Upper lobe of right lung (tissue), 1 donor: Measurements from ENCODE around the gene ADCY2. TPM values are rescaled to one million over a fixed set of nuclear protein-coding genes. Genes with fewer than 3 reads are reported as not detected.

Source experiments
- ATAC-seq: fragments of 200-7000 bp; cut with Tn5 transposase; one replicate; pipeline ENCODE4 v1.9.1; 2020; ENCODE audit warnings: mild to moderate bottlenecking, moderate library complexity
- DNase-seq: peaks from one replicate; pipeline ENCODE4 v3.0.0-alpha.2; 2020
- H3K27ac ChIP-seq: fragments of 200-600 bp; one replicate; pipeline ENCODE4 v1.8.0; 2022
- H3K27me3 ChIP-seq: fragments of 200-600 bp; one replicate; pipeline ENCODE4 v1.8.0; 2022; ENCODE audit warnings: mild to moderate bottlenecking
- H3K36me3 ChIP-seq: fragments of 200-600 bp; one replicate; pipeline ENCODE4 v1.8.0; 2022
- H3K4me1 ChIP-seq: fragments of 200-600 bp; one replicate; pipeline ENCODE4 v1.8.0; 2022
- H3K4me3 ChIP-seq: fragments of 200-600 bp; one replicate; pipeline ENCODE4 v1.8.0; 2022; ENCODE audit warnings: mild to moderate bottlenecking
- H3K9me3 ChIP-seq: fragments of 200-600 bp; one replicate; pipeline ENCODE4 v1.8.0; 2022
- intact Hi-C: fragments of 100-400 bp; cut with DNase I; formaldehyde crosslinking; loops from one replicate; pipeline ENCODE4 v1.11.0; 2022
- total RNA-seq: library from RNA; stranded (reverse); fragmentation: NEBNext Ultra II Directional; extraction: Animal tissue kit (Norgen Biotek cat#: 25700); gene quantifications from one replicate; pipeline ENCODE4 v1.2.1, GENCODE V29; 2021
- TF ChIP-seq, protein P1 (sequence below): fragments of 200-600 bp; IDR thresholded peaks from one replicate; pipeline ENCODE4 v1.8.0; 2022; ENCODE audit warnings: antibody characterized with exemption
- donor health status: DM: no; HTN: yes; CAD: no; lungs with severe emphysema.

The ADCY2 gene
- total RNA-seq, 1 donor from 2014 or later, result 0.17 TPM

DNA sequence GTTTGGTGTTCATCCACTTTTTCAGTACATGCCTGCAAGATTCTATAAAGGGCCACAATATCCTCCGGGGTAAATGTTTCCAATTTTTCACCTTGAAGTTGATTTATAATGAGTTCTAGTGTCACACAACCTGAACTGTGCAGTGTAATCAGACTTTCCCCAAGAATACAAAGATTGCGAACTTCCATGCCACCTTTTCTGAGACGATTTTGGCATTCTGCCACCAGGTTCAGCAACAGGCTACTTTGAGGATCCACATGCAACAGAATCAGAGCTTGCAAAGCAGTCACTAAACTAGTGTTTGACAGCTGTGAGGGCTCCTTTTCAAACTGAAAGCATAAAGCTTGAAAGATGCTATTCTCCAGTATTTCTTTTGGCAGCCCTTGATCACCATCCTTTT lies 471.3 kb downstream of the ADCY2 start:
- peaks cover 25% of the 10 kb centered on the region for H3K36me3 ChIP-seq
- ATAC-seq, result no peak
- no peak for DNase-seq
- TF ChIP-seq, protein P1, sequence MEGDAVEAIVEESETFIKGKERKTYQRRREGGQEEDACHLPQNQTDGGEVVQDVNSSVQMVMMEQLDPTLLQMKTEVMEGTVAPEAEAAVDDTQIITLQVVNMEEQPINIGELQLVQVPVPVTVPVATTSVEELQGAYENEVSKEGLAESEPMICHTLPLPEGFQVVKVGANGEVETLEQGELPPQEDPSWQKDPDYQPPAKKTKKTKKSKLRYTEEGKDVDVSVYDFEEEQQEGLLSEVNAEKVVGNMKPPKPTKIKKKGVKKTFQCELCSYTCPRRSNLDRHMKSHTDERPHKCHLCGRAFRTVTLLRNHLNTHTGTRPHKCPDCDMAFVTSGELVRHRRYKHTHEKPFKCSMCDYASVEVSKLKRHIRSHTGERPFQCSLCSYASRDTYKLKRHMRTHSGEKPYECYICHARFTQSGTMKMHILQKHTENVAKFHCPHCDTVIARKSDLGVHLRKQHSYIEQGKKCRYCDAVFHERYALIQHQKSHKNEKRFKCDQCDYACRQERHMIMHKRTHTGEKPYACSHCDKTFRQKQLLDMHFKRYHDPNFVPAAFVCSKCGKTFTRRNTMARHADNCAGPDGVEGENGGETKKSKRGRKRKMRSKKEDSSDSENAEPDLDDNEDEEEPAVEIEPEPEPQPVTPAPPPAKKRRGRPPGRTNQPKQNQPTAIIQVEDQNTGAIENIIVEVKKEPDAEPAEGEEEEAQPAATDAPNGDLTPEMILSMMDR, result no peak
- H3K9me3 ChIP-seq, result no peaks in the 10 kb centered on the region
- H3K27ac ChIP-seq, result no peak overlapping the region
- no peaks in the 10 kb centered on the region for H3K27me3 ChIP-seq
- H3K4me3 ChIP-seq, result peak overlapping the region; percentile 99
- intact Hi-C loops, result no loop called here
- H3K4me1 ChIP-seq, result peaks cover 22% of the 10 kb centered on the region

DNA sequence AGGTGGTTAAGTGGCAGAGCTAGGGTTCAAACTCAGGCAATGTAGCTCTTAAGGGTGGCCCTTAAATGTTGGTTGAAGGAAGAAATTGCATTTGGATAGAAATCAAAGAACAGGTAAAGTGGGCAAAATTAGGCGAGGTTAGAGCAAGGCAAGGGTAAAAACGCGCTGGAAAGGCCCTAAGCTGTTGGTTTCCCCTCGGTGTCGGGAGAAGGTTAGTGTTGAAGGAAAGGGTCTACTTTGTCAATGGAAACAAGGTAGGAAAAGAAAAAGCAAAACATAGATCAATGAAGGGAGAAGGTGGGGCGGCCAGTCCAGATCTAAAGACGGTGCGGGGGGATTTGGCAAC lies 472.5 kb downstream of the ADCY2 start:
- TF ChIP-seq, protein P1, result no peak
- Histone ChIP-seq H3K4me1 (peaks cover 30% of the 10 kb centered on the region), H3K27me3 (no peaks in the 10 kb centered on the region), H3K4me3 (peak overlapping the region; percentile 99), H3K36me3 (peaks cover 20% of the 10 kb centered on the region), H3K9me3 (no peaks in the 10 kb centered on the region), H3K27ac (peak overlapping the region; percentile 89)
- intact Hi-C loops, result no loop called here
- ATAC-seq (no peak), DNase-seq (no peak)

DNA sequence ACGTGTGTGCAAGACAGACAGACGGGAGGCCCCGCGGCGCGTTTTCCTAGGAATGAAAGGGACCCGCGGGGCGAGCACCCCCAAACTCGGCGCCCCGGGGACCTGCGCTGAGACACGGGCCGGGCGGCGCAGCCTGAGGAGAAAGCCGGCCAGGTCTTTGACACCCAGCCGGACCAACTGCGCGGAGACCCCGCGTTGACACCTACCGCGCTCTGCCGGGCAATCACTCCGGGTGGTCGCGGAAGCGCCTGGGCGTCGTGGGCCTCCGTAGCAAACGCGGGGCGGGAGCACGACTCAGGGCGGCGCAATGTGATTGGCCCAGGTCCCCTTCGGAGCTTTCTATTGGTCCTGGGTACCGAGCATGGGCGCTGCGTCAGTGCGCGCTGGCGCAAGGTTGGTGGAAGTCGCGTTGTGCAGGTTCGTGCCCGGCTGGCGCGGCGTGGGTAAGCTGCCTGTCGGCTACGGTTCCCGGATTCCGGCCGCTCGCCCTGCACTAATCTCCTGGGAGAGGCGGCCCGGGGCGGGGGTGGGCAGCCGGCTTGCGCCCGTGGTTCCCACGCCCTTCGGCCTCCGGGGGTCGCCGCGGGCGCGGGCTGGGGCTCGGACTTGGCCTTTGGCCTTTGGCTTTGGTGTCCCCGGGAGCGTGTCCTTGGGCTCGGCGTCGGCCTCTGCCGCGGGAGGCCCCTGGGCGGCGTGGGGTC lies 473.0 kb downstream of the ADCY2 start, which contains the start of the genes FASTKD3 and MTRR:
FASTKD3 (minus strand) TSS at position 259 of the 701 bp plus-strand sequence. CDS start 948 bp downstream, outside the sequence.
MTRR (plus strand) TSS at position 376 of the 701 bp plus-strand sequence. CDS start 1,647 bp downstream, outside the sequence.
- Histone ChIP-seq H3K27me3 (no peaks in the 10 kb centered on the region), H3K4me1 (peaks cover 30% of the 10 kb centered on the region), H3K9me3 (no peaks in the 10 kb centered on the region), H3K27ac (peak within 1 kb of the TSS; percentile 89), H3K36me3 (peaks cover 21% of the 10 kb centered on the region), H3K4me3 (peak within 1 kb of the TSS; percentile 99)
- DNase-seq (peak; percentile 97), ATAC-seq (peak; percentile 100)
- TF ChIP-seq, protein P1, result no peak
- intact Hi-C loops, result no loop called here

DNA sequence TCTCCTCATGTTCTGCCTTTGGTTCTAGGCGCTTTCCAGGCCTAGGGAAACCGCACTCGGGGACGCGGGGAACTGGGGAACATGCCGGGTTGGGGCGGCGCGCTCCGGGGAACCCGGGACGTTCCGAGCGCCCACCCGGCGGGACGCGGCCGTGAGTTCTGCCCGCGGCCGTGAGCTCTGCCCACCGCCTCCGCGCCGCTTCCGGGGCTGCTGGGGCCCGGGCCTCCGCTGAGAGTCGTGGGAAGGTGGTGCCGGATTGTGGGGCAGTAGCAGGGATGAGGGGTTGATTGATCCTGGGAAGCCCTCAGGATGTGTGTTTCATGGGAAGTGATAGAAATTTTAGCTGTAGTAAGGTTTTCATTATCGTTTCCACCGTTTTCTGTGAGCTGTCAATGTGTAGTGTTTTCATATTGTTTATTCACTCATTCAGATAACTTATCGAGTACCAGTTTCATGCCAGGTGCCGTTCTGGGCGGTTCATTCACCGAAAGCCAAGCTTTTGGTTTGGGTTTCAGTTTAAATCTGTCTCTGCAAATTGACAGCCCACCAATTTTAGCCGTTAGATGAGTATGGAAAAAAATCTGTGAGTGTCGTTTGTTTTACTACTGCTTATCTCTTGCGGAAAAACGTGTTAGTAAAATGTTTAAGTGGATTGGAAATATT lies 473.7 kb downstream of the ADCY2 start:
- ATAC-seq, result peak; percentile 64
- H3K27ac ChIP-seq, result peak overlapping the region; percentile 89
- H3K27me3 ChIP-seq, result no peaks in the 10 kb centered on the region

DNA sequence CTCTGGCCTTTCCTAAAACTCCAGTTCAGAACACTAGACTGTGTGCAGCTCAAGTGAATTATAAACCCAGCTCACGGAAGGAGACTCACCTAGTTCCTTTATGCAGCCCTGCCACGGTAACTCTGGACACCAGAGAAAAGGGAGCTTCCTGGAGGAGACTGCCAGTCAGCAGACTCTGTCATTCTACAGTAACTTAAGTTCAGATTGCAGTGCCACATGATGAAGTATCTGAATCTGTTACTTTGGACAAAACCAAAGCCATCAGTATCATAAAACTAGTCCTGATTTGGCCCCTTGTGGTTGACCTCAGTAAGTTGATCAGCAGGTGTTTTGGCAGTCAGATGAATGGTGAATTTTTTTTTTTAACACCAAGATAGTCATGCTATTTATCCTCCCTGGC lies 475.7 kb downstream of the ADCY2 start:
- intact Hi-C loops, result no loop called here
- H3K4me3 ChIP-seq, result peak overlapping the region; percentile 99
- no peaks in the 10 kb centered on the region for H3K27me3 ChIP-seq
- ATAC-seq (peak; percentile 2), DNase-seq (no peak)
- no peaks in the 10 kb centered on the region for H3K9me3 ChIP-seq
- H3K4me1 ChIP-seq, result peaks cover 30% of the 10 kb centered on the region
- TF ChIP-seq, protein P1, result no peak
- H3K27ac ChIP-seq, result no peak overlapping the region
- H3K36me3 ChIP-seq, result peaks cover 29% of the 10 kb centered on the region

More for the DNA sequence above, 473.7 kb downstream of the ADCY2 start:
- Histone ChIP-seq H3K4me3 (peak overlapping the region; percentile 99), H3K9me3 (no peaks in the 10 kb centered on the region), H3K4me1 (peaks cover 30% of the 10 kb centered on the region), H3K36me3 (peaks cover 20% of the 10 kb centered on the region)
- intact Hi-C loops, result no loop called here
- TF ChIP-seq, protein P1, result no peak
- peak; percentile 75 for DNase-seq
